Astrocyte of the cerebellum (primary cell): ENCODE measurements around the gene HTATIP2.

Experiments
- DNase-seq: peaks from one replicate; pipeline ENCODE4 v3.0.0-alpha.2; 2011; ENCODE audit warnings: low read depth
- H3K4me3 ChIP-seq: 2 replicates; pipeline ENCODE4 v1.5.1; 2011; ENCODE audit warnings: mild to moderate bottlenecking, low read depth, low read length, moderate library complexity
- in situ Hi-C: cut with HindIII; loops from 2 replicates; pipeline ENCODE4 v1.10.0; 2017; ENCODE audit warnings: low sequenced_read_pairs
- TF ChIP-seq, protein P1 (sequence below): IDR thresholded peaks from 2 replicates; pipeline ENCODE4 v1.5.1; 2012; ENCODE audit warnings: low read length, low read depth, moderate library complexity, mild to moderate bottlenecking; ENCODE audit errors: missing control alignments

Gene HTATIP2

DNA sequence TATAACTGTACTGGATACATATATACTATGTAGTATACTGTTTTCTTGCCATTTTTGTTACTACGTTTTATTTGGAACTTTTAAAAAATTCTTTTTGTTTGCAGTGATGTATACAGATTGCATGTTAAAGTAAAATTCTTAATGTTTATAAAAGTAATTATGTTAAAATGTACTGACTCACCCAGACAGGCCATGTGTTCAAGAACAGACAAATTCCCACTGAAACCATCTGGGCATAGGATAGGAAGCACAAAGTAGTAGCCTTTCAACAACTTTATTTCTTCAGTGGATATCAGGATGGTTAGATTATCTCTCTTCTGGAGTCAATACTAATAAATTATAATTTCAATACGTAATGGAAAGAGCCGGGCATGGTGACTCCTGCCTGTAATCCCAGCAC, 43.8 kb downstream of the HTATIP2 start:
- in situ Hi-C loops = no loop called here
- DNase-seq = no peak
- TF ChIP-seq, protein P1, sequence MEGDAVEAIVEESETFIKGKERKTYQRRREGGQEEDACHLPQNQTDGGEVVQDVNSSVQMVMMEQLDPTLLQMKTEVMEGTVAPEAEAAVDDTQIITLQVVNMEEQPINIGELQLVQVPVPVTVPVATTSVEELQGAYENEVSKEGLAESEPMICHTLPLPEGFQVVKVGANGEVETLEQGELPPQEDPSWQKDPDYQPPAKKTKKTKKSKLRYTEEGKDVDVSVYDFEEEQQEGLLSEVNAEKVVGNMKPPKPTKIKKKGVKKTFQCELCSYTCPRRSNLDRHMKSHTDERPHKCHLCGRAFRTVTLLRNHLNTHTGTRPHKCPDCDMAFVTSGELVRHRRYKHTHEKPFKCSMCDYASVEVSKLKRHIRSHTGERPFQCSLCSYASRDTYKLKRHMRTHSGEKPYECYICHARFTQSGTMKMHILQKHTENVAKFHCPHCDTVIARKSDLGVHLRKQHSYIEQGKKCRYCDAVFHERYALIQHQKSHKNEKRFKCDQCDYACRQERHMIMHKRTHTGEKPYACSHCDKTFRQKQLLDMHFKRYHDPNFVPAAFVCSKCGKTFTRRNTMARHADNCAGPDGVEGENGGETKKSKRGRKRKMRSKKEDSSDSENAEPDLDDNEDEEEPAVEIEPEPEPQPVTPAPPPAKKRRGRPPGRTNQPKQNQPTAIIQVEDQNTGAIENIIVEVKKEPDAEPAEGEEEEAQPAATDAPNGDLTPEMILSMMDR = no peak
- H3K4me3 ChIP-seq = no peak overlapping the region

DNA sequence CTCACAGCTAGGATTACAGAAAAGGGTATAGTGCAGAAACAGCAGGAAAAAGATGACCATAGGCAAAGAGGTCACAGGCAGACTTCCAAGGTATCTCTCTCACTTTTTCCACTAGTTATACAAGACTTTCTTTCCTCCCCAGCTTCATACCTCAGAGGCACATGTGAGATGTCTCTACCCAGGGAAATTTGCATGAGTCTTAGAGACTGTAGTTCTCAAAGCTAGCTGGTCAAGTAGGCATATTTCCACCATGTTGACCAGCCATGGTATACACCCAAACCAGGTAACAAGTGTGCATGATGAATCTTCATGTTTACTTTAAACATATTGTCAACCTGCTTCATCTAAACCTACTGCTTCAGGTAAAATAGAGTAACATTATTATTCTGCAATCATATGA, 51.9 kb downstream of the HTATIP2 start:
- TF ChIP-seq, protein P1 = no peak
- DNase-seq = no peak
- H3K4me3 ChIP-seq = no peak overlapping the region
- in situ Hi-C loops = no loop called here

DNA sequence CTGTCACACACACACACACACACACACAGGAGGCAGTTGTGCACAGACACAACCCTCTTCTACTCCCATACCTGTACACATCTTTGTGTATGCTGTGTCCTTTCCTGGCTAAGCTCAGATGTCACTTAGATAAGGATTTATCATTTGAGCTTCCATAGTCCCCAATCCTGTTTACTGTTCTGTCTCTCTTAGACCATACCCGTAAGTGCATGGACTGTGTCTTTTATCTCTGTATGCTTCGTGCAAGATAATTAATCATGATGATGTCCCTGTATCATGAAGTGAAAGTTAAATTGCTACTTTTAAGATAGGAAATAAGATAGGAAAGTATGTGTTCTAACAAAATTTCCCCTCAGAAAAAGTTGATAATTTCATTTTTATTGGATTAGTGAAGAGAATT, 54.3 kb downstream of the HTATIP2 start:
- DNase-seq = no peak
- TF ChIP-seq, protein P1 = no peak
- no peak overlapping the region for H3K4me3 ChIP-seq
- in situ Hi-C loops = no loop called here

DNA sequence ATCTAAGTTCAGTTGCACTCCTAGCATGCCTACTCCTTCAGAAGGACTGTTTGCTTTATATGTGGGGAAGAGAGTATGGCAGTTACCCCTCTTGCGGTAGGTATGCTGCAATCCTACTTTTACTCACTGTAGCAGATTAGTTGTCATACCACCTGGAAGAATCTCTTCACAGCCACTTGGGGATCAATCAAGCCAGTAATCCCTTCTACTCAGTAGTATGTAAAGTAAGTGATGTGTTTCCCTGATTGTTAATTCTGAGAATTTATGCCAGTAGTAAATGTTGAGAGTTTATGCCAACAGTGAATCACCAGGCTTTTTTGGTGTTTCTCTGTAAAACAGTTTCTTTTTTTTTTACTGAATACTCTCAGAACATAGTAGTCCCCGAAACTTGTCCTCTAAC, 58.4 kb downstream of the HTATIP2 start:
- in situ Hi-C loops = no loop called here
- TF ChIP-seq, protein P1 = no peak
- DNase-seq = no peak
- no peak overlapping the region for H3K4me3 ChIP-seq

DNA sequence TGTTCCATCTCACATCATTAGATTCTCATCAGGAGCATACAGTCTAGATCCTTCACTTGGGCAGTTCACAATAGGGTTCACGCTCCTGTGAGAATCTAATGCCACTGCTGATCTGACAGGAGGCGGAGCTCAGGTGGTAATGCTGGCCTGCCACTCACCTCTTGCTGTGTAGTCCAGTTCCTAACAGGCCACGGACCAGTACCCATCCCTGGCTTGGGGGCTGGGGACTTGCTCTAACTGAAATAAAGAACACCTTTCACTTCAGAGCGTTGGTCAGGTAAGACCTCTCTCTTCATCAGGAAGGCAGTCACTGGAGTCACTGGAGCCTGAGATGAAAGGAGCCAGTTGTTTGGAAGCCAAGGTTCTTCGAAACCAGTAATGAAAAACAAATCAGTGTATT, 65.7 kb downstream of the HTATIP2 start:
- TF ChIP-seq, protein P1 = no peak

More for the DNA sequence above, 65.7 kb downstream of the HTATIP2 start:
- DNase-seq = no peak
- no peak overlapping the region for H3K4me3 ChIP-seq
- in situ Hi-C loops = no loop called here
